H1 (cell line): ENCODE results near the gene TRIM44. TPM values are rescaled to one million over a fixed set of nuclear protein-coding genes. Genes with fewer than 3 reads are reported as not detected.

Experiments used
- CTCF ChIA-PET: fragments of 300-600 bp; sonication (Branson Sonifier 250); formaldehyde crosslinking; loops from one replicate; lab custom pipeline; 2021; ENCODE audit not compliant: partially characterized antibody; lab: Charles Lee
- POLR2A ChIA-PET: fragments of 300-600 bp; sonication (Branson Sonifier 250); formaldehyde crosslinking; loops from one replicate; lab custom pipeline; 2021; ENCODE audit warnings: inconsistent platforms; ENCODE audit not compliant: partially characterized antibody; lab: Charles Lee
- DNase-seq, 2 experiments: peaks; one replicate each; pipeline versions ENCODE4 v3.0.0 to v3.0.0-alpha.2; 2010 to 2022; ENCODE audit warnings: low spot score in 2 of 2, low read depth in 1 of 2, mixed read lengths in 1 of 2
- FAIRE-seq: peaks from 2 replicates; lab custom pipeline; 2011; peaks lifted over from hg19 to GRCh38; lab: Jason Lieb, UNC
- H2AFZ ChIP-seq: 2 replicates; pipeline ENCODE4 v1.8.1; 2012; ENCODE audit warnings: low read length, inconsistent platforms
- H2AK5ac ChIP-seq: 2 replicates; pipeline ENCODE4 v1.6.1; 2013; ENCODE audit warnings: low read depth, low read length
- H2BK120ac ChIP-seq: replicated peaks from 2 replicates; pipeline ENCODE3; 2013; ENCODE audit warnings: low read depth, low read length, inconsistent platforms
- H2BK12ac ChIP-seq: 2 replicates; pipeline ENCODE4 v1.6.1; 2013; ENCODE audit warnings: low read depth, low read length
- H2BK15ac ChIP-seq: 2 replicates; pipeline ENCODE4 v1.6.1; 2013; ENCODE audit warnings: low read length
- H2BK20ac ChIP-seq: 2 replicates; pipeline ENCODE4 v1.6.1; 2013; ENCODE audit warnings: low read length
- H2BK5ac ChIP-seq: 2 replicates; pipeline ENCODE4 v1.6.1; 2013; ENCODE audit warnings: low read depth, low read length
- H3K14ac ChIP-seq: 2 replicates; pipeline ENCODE4 v1.6.1; 2013; ENCODE audit warnings: inconsistent platforms; ENCODE audit not compliant: insufficient read length
- H3K18ac ChIP-seq: 2 replicates; pipeline ENCODE4 v1.6.1; 2013; ENCODE audit warnings: low read length; ENCODE audit errors: extremely low read depth
- H3K23ac ChIP-seq: 2 replicates; pipeline ENCODE4 v1.6.1; 2013; ENCODE audit warnings: inconsistent platforms; ENCODE audit not compliant: insufficient read length
- H3K23me2 ChIP-seq: 2 replicates; pipeline ENCODE4 v1.6.1; 2013; ENCODE audit warnings: low read depth, low read length
- H3K27ac ChIP-seq: 2 replicates; pipeline ENCODE4 v1.6.1; 2011; ENCODE audit warnings: low read depth, low read length, inconsistent platforms
- H3K27me3 ChIP-seq, 4 experiments: replicated peaks in 1 of 4; 1 replicate in 1 of 4; 2 replicates in 3 of 4; pipeline versions ENCODE4 v1.6.1 to v1.8.1; 2011 to 2013; ENCODE audit warnings: low read length in 3 of 4, mild to moderate bottlenecking in 3 of 4, inconsistent platforms in 2 of 4, mixed read lengths in 2 of 4, moderate library complexity in 1 of 4; ENCODE audit not compliant: control insufficient read depth in 3 of 4, insufficient read depth in 3 of 4; ENCODE audit errors: extremely low read depth in 1 of 4
- H3K36me3 ChIP-seq, 4 experiments: 2 replicates each; pipeline versions ENCODE4 v1.6.1 to v1.8.1; 2011 to 2013; ENCODE audit warnings: mild to moderate bottlenecking in 4 of 4, low read length in 3 of 4, moderate library complexity in 2 of 4, control low read depth in 1 of 4, inconsistent platforms in 1 of 4; ENCODE audit not compliant: insufficient read depth in 4 of 4, control insufficient read depth in 2 of 4
- H3K4ac ChIP-seq: replicated peaks from 2 replicates; pipeline ENCODE3; 2013; ENCODE audit warnings: low read length, low read depth, mixed read lengths, inconsistent platforms; ENCODE audit not compliant: insufficient read length
- H3K4me1 ChIP-seq, 4 experiments: replicated peaks in 1 of 4; 1 replicate in 1 of 4; 2 replicates in 3 of 4; pipeline versions ENCODE4 v1.6.1 to v1.8.1; 2011 to 2013; ENCODE audit warnings: low read length in 3 of 4, inconsistent platforms in 2 of 4, mixed read lengths in 1 of 4; ENCODE audit not compliant: insufficient read depth in 4 of 4, control insufficient read depth in 3 of 4
- H3K4me2 ChIP-seq, 2 experiments: 2 replicates each; pipeline versions ENCODE4 v1.6.1 to v1.8.1; 2011 to 2013; ENCODE audit warnings: low read depth in 2 of 2, low read length in 2 of 2, control low read depth in 1 of 2, inconsistent platforms in 1 of 2, mild to moderate bottlenecking in 1 of 2; ENCODE audit not compliant: insufficient read depth in 1 of 2
- H3K4me3 ChIP-seq, 4 experiments: fragments of 200-600, 300-600 bp in 1 of 4; sonication (generic), shearing (Covaris generic), sonication (Bioruptor Twin) in 1 of 4; 2 replicates each; pipeline versions ENCODE4 v1.5.1 to v1.8.1; 2011 to 2016; ENCODE audit warnings: low read length in 4 of 4, low read depth in 3 of 4, control low read depth in 2 of 4, inconsistent platforms in 2 of 4, mild to moderate bottlenecking in 2 of 4, mixed read lengths in 1 of 4, moderate library complexity in 1 of 4; ENCODE audit not compliant: insufficient read depth in 2 of 4; ENCODE audit errors: extremely low read depth in 1 of 4
- H3K56ac ChIP-seq: replicated peaks from 2 replicates; pipeline ENCODE3; 2013; ENCODE audit warnings: low read depth, mild to moderate bottlenecking, mixed read lengths, low read length, inconsistent platforms; ENCODE audit not compliant: insufficient read length
- H3K79me1 ChIP-seq: 2 replicates; pipeline ENCODE4 v1.6.1; 2013; ENCODE audit warnings: low read depth, low read length, control low read depth
- H3K79me2 ChIP-seq, 2 experiments: 2 replicates each; pipeline versions ENCODE4 v1.6.1 to v1.8.1; 2012 to 2013; ENCODE audit warnings: low read length in 2 of 2, mild to moderate bottlenecking in 2 of 2, inconsistent platforms in 1 of 2; ENCODE audit not compliant: insufficient read depth in 2 of 2, control insufficient read depth in 1 of 2
- H3K9ac ChIP-seq, 4 experiments: replicated peaks in 1 of 4; 1 replicate in 1 of 4; 2 replicates in 3 of 4; pipeline versions ENCODE4 v1.6.1 to v1.8.1; 2011 to 2013; ENCODE audit warnings: low read depth in 3 of 4, low read length in 3 of 4, control low read depth in 2 of 4, mild to moderate bottlenecking in 2 of 4, moderate library complexity in 2 of 4, inconsistent platforms in 1 of 4; ENCODE audit errors: extremely low read depth in 1 of 4
- H3K9me3 ChIP-seq, 2 experiments: 2 replicates each; pipeline versions ENCODE4 v1.6.1 to v1.8.1; 2012 to 2013; ENCODE audit warnings: mild to moderate bottlenecking in 2 of 2, moderate library complexity in 2 of 2, control low read depth in 1 of 2, inconsistent platforms in 1 of 2, low read depth in 1 of 2, low read length in 1 of 2, mixed read lengths in 1 of 2; ENCODE audit not compliant: insufficient read depth in 2 of 2
- H4K20me1 ChIP-seq, 2 experiments: replicated peaks in 1 of 2; 2 replicates each; pipeline versions ENCODE3 to v1.8.1; 2011 to 2013; ENCODE audit warnings: inconsistent platforms in 2 of 2, low read length in 2 of 2, mild to moderate bottlenecking in 1 of 2; ENCODE audit not compliant: insufficient read depth in 2 of 2, control insufficient read depth in 1 of 2
- H4K5ac ChIP-seq: 2 replicates; pipeline ENCODE4 v1.6.1; 2013; ENCODE audit warnings: low read length, low read depth, mixed read lengths, inconsistent platforms; ENCODE audit not compliant: insufficient read length
- H4K8ac ChIP-seq: 2 replicates; pipeline ENCODE4 v1.8.0; 2013; ENCODE audit warnings: mild to moderate bottlenecking, moderate library complexity, low read length, inconsistent platforms; ENCODE audit not compliant: insufficient read depth; ENCODE audit errors: extremely low read depth
- H4K91ac ChIP-seq: replicated peaks from 2 replicates; pipeline ENCODE3; 2013; ENCODE audit warnings: low read length, mixed read lengths, inconsistent platforms; ENCODE audit not compliant: insufficient read length
- GABPA ChIP-seq: IDR thresholded peaks from 2 replicates; pipeline ENCODE4 v1.6.1; 2011; ENCODE audit warnings: mild to moderate bottlenecking, low read length, moderate library complexity, borderline replicate concordance; ENCODE audit not compliant: insufficient read depth
- HDAC2 ChIP-seq, 2 experiments: fragments of 300-600 bp in 1 of 2; sonication (generic) in 1 of 2; IDR thresholded peaks; 2 replicates each; pipeline ENCODE4 v1.6.1; 2011 to 2012; ENCODE audit warnings: low read depth in 2 of 2, low read length in 2 of 2, mild to moderate bottlenecking in 2 of 2, moderate library complexity in 2 of 2, borderline replicate concordance in 1 of 2, inconsistent platforms in 1 of 2
- JUND ChIP-seq: IDR thresholded peaks from 2 replicates; pipeline ENCODE4 v1.6.1; 2011; ENCODE audit warnings: mild to moderate bottlenecking, improper control_type of control experiment, low read length
- KDM4A ChIP-seq: IDR thresholded peaks from one replicate; pipeline ENCODE4 v1.7.1; 2012; ENCODE audit warnings: low read depth, mild to moderate bottlenecking, moderate library complexity, low read length, inconsistent platforms; ENCODE audit not compliant: severe bottlenecking
- KDM5A ChIP-seq: fragments of 200-600 bp; IDR thresholded peaks from 2 replicates; pipeline ENCODE4 v1.7.1; 2012; ENCODE audit warnings: mild to moderate bottlenecking, low read length, inconsistent platforms, mixed read lengths
- POU5F1 ChIP-seq: IDR thresholded peaks from 2 replicates; pipeline ENCODE4 v1.6.1; 2011; ENCODE audit warnings: low read depth, mild to moderate bottlenecking, low read length, moderate library complexity
- SIN3A ChIP-seq, 2 experiments: IDR thresholded peaks in 1 of 2; conservative IDR thresholded peaks in 1 of 2; 2 replicates each; pipeline ENCODE4 v1.6.1; 2011 to 2012; ENCODE audit warnings: low read length in 2 of 2, improper control_type of control experiment in 1 of 2, low read depth in 1 of 2, mild to moderate bottlenecking in 1 of 2
- SRF ChIP-seq: IDR thresholded peaks from 2 replicates; pipeline ENCODE4 v1.6.1; 2011; ENCODE audit warnings: mild to moderate bottlenecking, low read depth, low read length, moderate library complexity
- WGBS, 2 experiments: shearing (Covaris generic) in 1 of 2; methylation state at CpG; one replicate each; pipeline versions ENCODE4 v1.1.6 to v1.1.7; 2013 to 2015; ENCODE audit warnings: low lambda C conversion rate in 2 of 2, mixed read lengths in 2 of 2, inconsistent platforms in 1 of 2, low coverage in 1 of 2, missing lambda C conversion rate in 1 of 2; ENCODE audit not compliant: insufficient replicate concordance in 2 of 2, insufficient coverage in 1 of 2, insufficient read length in 1 of 2; ENCODE audit errors: extremely low coverage in 1 of 2, missing lambda C conversion rate in 1 of 2; 5-methylcytosine and 5-hydroxymethylcytosine counted together
- polyA plus RNA-seq, 7 experiments: library from polyadenylated mRNA; depleted of rRNA in 3 of 7; stranded (reverse) in 5 of 7; unstranded in 2 of 7; fragments of >200 nt in 5 of 7; fragments of 200-250 nt in 2 of 7; gene quantifications; 1 replicate in 5 of 7; 2 replicates in 1 of 7; 4 replicates in 1 of 7; pipeline versions ENCODE4 v1.2.1 to v1.2.3, GENCODE V29; 2011 to 2013; ENCODE audit warnings: missing spikeins in 2 of 7, mixed read lengths in 2 of 7
- total RNA-seq: library from RNA; stranded (reverse); fragmentation: NEBNext Ultra II Directional; extraction: Animal tissue kit (Norgen Biotek cat#: 25700); gene quantifications from 2 replicates; pipeline ENCODE4 v1.2.1, GENCODE V29; 2021

Gene TRIM44
- total and polyA plus RNA-seq, 2 of the 8 experiments (the other 6 are each of a cell fraction or from before 2014, with no cell fraction given) = 13.9 to 34.4 TPM

DNA sequence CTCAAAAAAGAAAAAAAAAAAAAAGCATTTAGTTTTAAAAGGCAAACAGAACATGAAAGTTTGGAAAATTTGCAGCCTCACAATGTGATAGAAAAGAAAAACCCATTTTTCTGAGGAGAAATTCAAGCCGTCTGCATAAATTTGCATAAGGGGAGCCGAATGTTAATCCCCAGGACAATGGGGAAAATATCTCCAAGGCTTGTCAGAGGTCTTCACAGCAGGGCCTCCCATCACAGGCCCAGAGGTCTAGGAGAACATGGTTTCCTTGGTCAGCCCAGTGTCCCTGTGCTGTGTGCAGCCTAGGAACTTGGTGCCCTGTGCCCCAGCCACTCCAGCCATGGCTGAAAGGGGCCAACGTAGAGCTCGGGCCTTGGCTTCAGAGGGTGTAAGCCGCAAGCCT is 109.1 kb downstream of the TRIM44 start:
- Histone ChIP-seq H3K79me1 (no peaks in the 10 kb centered on the region), H4K5ac (no peak overlapping the region), H2BK120ac (no peak overlapping the region), H3K4ac (no peak overlapping the region), H2BK20ac (no peak overlapping the region), H2BK12ac (no peak overlapping the region), H3K23ac (no peak overlapping the region), H3K36me3 (no peaks in the 10 kb centered on the region), H3K27me3 (no peaks in the 10 kb centered on the region), H3K4me3 (no peak overlapping the region), H3K4me2 (no peak overlapping the region), H4K20me1 (no peaks in the 10 kb centered on the region), H3K14ac (no peak overlapping the region), H3K9me3 (peaks cover 0 to 2% of the 10 kb centered on the region in 2 experiments; a peak in 1 of 4 replicates), H3K18ac (no peak overlapping the region), H4K91ac (no peak overlapping the region), H3K9ac (no peak overlapping the region), H2BK5ac (no peak overlapping the region), H2AK5ac (no peak overlapping the region), H2AFZ (no peak overlapping the region), H2BK15ac (no peak overlapping the region), H3K23me2 (no peaks in the 10 kb centered on the region; the same call in 1 of the 2 replicates), H3K79me2 (no peaks in the 10 kb centered on the region), H3K4me1 (no peaks in the 10 kb centered on the region; a peak in 2 of 7 replicates), H3K27ac (no peak overlapping the region), H4K8ac (no peak overlapping the region), H3K56ac (no peak overlapping the region)
- no peak for FAIRE-seq
- POLR2A ChIA-PET = interaction anchor here (0.6 kb wide), 1 partner anchor 20 kb away, joined by 3 read pairs; no protein-coding TSS in a partner anchor
- TF ChIP-seq KDM5A (no peak), POU5F1 (peak; percentile 58; the same call in 1 of the 2 replicates), GABPA (no peak), HDAC2 (IDR thresholded peaks at IDR 0.05; ENCODE audit: borderline replicate concordance in 1 of 2, low read depth in 2 of 2, low read length in 2 of 2) (no peak), JUND (no peak), SRF (no peak), SIN3A (conservative IDR thresholded peaks at IDR 0.05 in 1 of 2, IDR thresholded peaks at IDR 0.05 in 1 of 2; ENCODE audit: low read depth in 1 of 2, low read length in 2 of 2) (no peak), KDM4A (no peak)
- WGBS, 2 experiments = 90% methylated on average over 5 of the region's 5 CpGs; no CpG with 5 or more reads in 1 of the 2 experiments
- CTCF ChIA-PET = interaction anchor here (0.7 to 1.9 kb wide), 2 partner anchors 41 to 51 kb away, joined by 4 to 6 read pairs; no protein-coding TSS in a partner anchor
- DNase-seq = no peak
